HCT116 (cell line): ENCODE results near the gene WNT7B.

ENCODE experiments used
- CTCF ChIP-seq, 3 experiments: fragments of 200-600 bp in 1 of 3; sonication (generic) in 1 of 3; IDR thresholded peaks in 2 of 3; conservative IDR thresholded peaks in 1 of 3; 2 replicates each; pipeline ENCODE4 v1.5.1; 2012 to 2017; ENCODE audit warnings: low read depth in 2 of 3, low read length in 2 of 3, antibody characterized with exemption in 1 of 3, borderline replicate concordance in 1 of 3, control low read depth in 1 of 3, mild to moderate bottlenecking in 1 of 3, mixed read lengths in 1 of 3, mixed run types in 1 of 3, moderate library complexity in 1 of 3; ENCODE audit not compliant: insufficient read depth in 1 of 3
- EZH2 ChIP-seq: fragments of 200-600 bp; sonication (generic); IDR thresholded peaks from 2 replicates; pipeline ENCODE4 v1.6.1; 2017; ENCODE audit warnings: antibody characterized with exemption, mixed run types
- EZH2phosphoT487 ChIP-seq: fragments of 200-600 bp; IDR thresholded peaks from 2 replicates; pipeline ENCODE4 v1.6.1; 2018; ENCODE audit warnings: antibody characterized with exemption, borderline replicate concordance
- MAX ChIP-seq: IDR thresholded peaks from 2 replicates; pipeline ENCODE4 v1.6.1; 2012
- POLR2A ChIP-seq: IDR thresholded peaks from 2 replicates; pipeline ENCODE4 v1.7.0; 2011; ENCODE audit warnings: borderline replicate concordance; ENCODE audit not compliant: insufficient read depth, insufficient read length; ENCODE audit errors: extremely low read depth
- REST ChIP-seq: IDR thresholded peaks from 2 replicates; pipeline ENCODE4 v1.6.1; 2012; ENCODE audit warnings: low read depth
- SIN3A ChIP-seq: IDR thresholded peaks from 2 replicates; pipeline ENCODE4 v1.6.1; 2012; ENCODE audit warnings: low read depth
- ZFX ChIP-seq: fragments of 450-650 bp; IDR thresholded peaks from 2 replicates; pipeline ENCODE4 v1.6.1; 2017
- ZNF274 ChIP-seq: fragments of 200-500 bp; sonication (Bioruptor generic); IDR thresholded peaks from 2 replicates; pipeline ENCODE4 v1.6.1; 2014; ENCODE audit warnings: mild to moderate bottlenecking, low read depth, low read length, inconsistent platforms

- TF ChIP-seq EZH2 (no peak), ZFX (no peak), POLR2A (no peak), REST (no peak), CTCF (IDR thresholded peaks at IDR 0.05 in 2 of 3, conservative IDR thresholded peaks at IDR 0.05 in 1 of 3; ENCODE audit: borderline replicate concordance in 1 of 3, insufficient read depth in 1 of 3, low read depth in 2 of 3, low read length in 2 of 3) (no peak), ZNF274 (no peak), EZH2phosphoT487 (no peak), MAX (no peak), SIN3A (no peak)
Measured at GRCh38 chr22:46011627-46012181, 34.7 kb upstream of the WNT7B start.
